Measurements from ENCODE around the gene RBPMS2. TPM values are rescaled to one million over a fixed set of nuclear protein-coding genes. Genes with fewer than 3 reads are reported as not detected.

RBPMS2 gene
- total and polyA plus RNA-seq, 2 of the 8 experiments (the other 6 are each of a cell fraction or from before 2014, with no cell fraction given): 55.8 to 238 TPM

GRCh38 chr15:64783796-64784195, 8.4 kb upstream of the RBPMS2 start:
- H3K36me3 ChIP-seq (ENCODE audit: control insufficient read depth in 2 of 4, insufficient read depth in 4 of 4, low read length in 3 of 4): no peaks in the 10 kb centered on the region
- ChIA-PET POLR2A (ENCODE audit: partially characterized antibody) (interaction anchor here (0.8 to 25.1 kb wide), 7 partner anchors 8 to 43 kb away, joined by 3 to 748 read pairs (median 4); no protein-coding TSS in a partner anchor), CTCF (ENCODE audit: partially characterized antibody) (interaction anchor here (0.5 to 10.7 kb wide), 7 partner anchors 10 to 281 kb away, joined by 3 to 129 read pairs (median 7); no protein-coding TSS in a partner anchor)
- H4K91ac ChIP-seq (replicated peaks; ENCODE audit: insufficient read length, low read length): no peak overlapping the region
- TF ChIP-seq TCF12 (IDR thresholded peaks at IDR 0.05; ENCODE audit: low read depth, low read length): no peak
- no peak overlapping the region for H2BK12ac ChIP-seq (ENCODE audit: low read depth, low read length)
- H2BK120ac ChIP-seq (replicated peaks; ENCODE audit: low read depth, low read length): no peak overlapping the region
- H2BK5ac ChIP-seq (ENCODE audit: low read depth, low read length): no peak overlapping the region
- H4K20me1 ChIP-seq (replicated peaks in 1 of 2; ENCODE audit: control insufficient read depth in 1 of 2, insufficient read depth in 2 of 2, low read length in 2 of 2): no peaks in the 10 kb centered on the region
- no peak overlapping the region for H3K4ac ChIP-seq (replicated peaks; ENCODE audit: insufficient read length, low read depth, low read length)
- H3K9ac ChIP-seq (replicated peaks in 1 of 4; ENCODE audit: extremely low read depth in 1 of 4, low read depth in 3 of 4, low read length in 3 of 4): no peak overlapping the region
- 0 out of 2 replicates have a peak overlapping the region, but pooled peaks have one; percentile 6 for H2BK20ac ChIP-seq (ENCODE audit: low read length)
- no peak overlapping the region for H3K27ac ChIP-seq (ENCODE audit: low read depth, low read length)
- H3K27me3 ChIP-seq (replicated peaks in 1 of 4; ENCODE audit: control insufficient read depth in 3 of 4, extremely low read depth in 1 of 4, insufficient read depth in 3 of 4, low read length in 3 of 4): no peaks in the 10 kb centered on the region
- no peak overlapping the region for H2BK15ac ChIP-seq (ENCODE audit: low read length)
- H3K79me1 ChIP-seq (ENCODE audit: low read depth, low read length): no peaks in the 10 kb centered on the region
- no peak overlapping the region for H3K14ac ChIP-seq (ENCODE audit: insufficient read length)
- H2AK5ac ChIP-seq (ENCODE audit: low read depth, low read length): no peak overlapping the region
- no peak overlapping the region for H4K5ac ChIP-seq (ENCODE audit: insufficient read length, low read depth, low read length)
- H3K9me3 ChIP-seq (ENCODE audit: insufficient read depth in 2 of 2, low read depth in 1 of 2, low read length in 1 of 2): no peaks in the 10 kb centered on the region
- FAIRE-seq (no peak), DNase-seq (ENCODE audit: low read depth in 1 of 2, low spot score in 2 of 2) (no peak)
- no peak overlapping the region for H3K23ac ChIP-seq (ENCODE audit: insufficient read length)
- H3K4me2 ChIP-seq (ENCODE audit: insufficient read depth in 1 of 2, low read depth in 2 of 2, low read length in 2 of 2): no peak overlapping the region
- H4K8ac ChIP-seq (ENCODE audit: extremely low read depth, insufficient read depth, low read length): no peak overlapping the region
- H3K79me2 ChIP-seq (ENCODE audit: control insufficient read depth in 1 of 2, insufficient read depth in 2 of 2, low read length in 2 of 2): no peaks in the 10 kb centered on the region
- 86% methylated on average over 4 of the region's 4 CpGs; no CpG with 5 or more reads in 1 of the 2 experiments for WGBS, 2 experiments (ENCODE audit: extremely low coverage in 1 of 2, insufficient coverage in 1 of 2, insufficient read length in 1 of 2, insufficient replicate concordance in 2 of 2, low coverage in 1 of 2, low lambda C conversion rate in 2 of 2, missing lambda C conversion rate in 1 of 2)
- no peaks in the 10 kb centered on the region for H3K23me2 ChIP-seq (ENCODE audit: low read depth, low read length)
- H2AFZ ChIP-seq (ENCODE audit: low read length): no peak overlapping the region
- no peak overlapping the region for H3K18ac ChIP-seq (ENCODE audit: extremely low read depth, low read length)
- no peak overlapping the region for H3K56ac ChIP-seq (replicated peaks; ENCODE audit: insufficient read length, low read depth, low read length)
- no peak overlapping the region for H3K4me3 ChIP-seq (ENCODE audit: extremely low read depth in 1 of 4, insufficient read depth in 2 of 4, low read depth in 3 of 4, low read length in 4 of 4)
- H3K4me1 ChIP-seq (replicated peaks in 1 of 4; ENCODE audit: control insufficient read depth in 3 of 4, insufficient read depth in 4 of 4, low read length in 3 of 4): peaks cover 1 to 13% (median 9%) of the 10 kb centered on the region in 4 experiments; a peak in 6 of 7 replicates

Measured in H1 (cell line).